GM21528 (cell line): ENCODE measurements around the gene B9D2.
"Not testable (repeated sequence)": the region's sequence is repeated elsewhere in the genome, so short reads cannot be mapped to it uniquely, and the experiment has no call there.

Experiments used
- ATAC-seq: cut with Tn5 transposase; IDR thresholded peaks from one replicate; pipeline ENCODE4 v1.9.1; 2021; ENCODE audit warnings: mild to moderate bottlenecking, moderate library complexity; ENCODE audit not compliant: unreplicated experiment, low FRiP score

Gene B9D2

GRCh38 chr19:41356984-41357739 lies 6.8 kb downstream of the B9D2 start:
- ATAC-seq, result no peak

GRCh38 chr19:41355802-41356201 lies 8.1 kb downstream of the B9D2 start:
- no peak for ATAC-seq

DNA sequence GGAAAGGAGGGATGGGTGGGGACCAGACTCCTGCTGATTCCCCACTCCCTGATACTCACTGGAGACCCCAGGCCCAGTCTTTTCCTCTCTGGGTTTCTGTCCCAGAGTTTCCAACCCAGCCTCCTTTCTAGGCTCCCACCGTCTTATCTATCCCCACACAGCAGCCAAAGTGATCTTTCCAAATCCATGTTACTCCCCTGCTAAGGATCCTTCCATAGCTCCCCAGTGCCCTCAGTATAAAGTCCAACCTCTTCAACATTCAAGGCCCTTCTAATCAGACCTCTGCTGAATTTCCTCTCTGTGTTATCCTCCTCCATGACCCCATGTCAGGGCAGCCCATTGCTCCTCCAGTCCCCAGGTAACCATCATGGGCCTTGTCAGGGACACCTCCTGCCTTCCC lies 8.9 kb downstream of the B9D2 start:
- ATAC-seq, result no peak

GRCh38 chr19:41354343-41354953 lies 9.5 kb downstream of the B9D2 start:
- no peak for ATAC-seq

DNA sequence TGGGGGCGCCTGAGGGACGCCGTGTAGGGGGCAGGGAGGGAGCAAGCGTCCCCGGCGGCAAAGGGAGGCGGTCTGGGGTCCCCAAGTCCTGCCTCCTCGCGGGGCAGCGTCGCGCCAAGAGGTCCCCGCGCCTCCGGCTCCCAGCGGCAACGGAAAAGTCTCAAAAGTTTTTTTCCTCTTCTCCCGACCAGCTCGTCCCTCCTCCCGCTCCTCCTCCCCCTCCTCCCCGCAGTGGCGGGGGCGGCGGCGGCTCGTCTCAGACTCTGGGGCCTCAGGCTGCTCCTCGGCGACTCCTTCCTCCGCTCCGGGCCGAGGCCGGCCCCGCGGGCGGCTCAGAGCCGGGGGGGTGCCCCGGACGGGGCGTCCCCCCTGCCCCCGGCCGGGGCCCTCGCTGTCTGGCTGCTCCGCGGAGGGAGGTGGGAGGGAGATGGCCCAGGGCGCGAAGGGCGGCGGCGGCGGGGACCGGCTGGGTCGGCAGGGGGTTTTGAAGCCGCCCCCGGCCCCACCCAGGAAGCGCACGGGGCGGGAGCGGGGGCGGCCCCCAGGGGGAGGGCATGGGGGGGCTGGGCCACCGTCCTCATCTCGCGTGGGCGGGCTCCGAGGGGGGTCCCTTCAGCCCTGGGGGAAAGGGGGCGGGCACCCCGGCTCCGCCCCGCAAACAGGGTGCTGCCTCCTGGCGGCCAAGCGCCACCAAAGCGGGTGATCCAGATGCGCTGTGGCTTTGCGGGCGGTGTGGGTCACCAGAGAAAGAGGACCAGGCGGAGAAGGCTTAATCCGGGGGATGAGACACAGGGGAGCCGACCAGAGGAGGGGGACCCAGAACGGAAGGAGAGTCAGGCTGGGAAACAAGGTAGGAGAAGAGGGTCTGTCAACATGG lies 10.2 kb downstream of the B9D2 start, which contains the start of gene TGFB1:
TGFB1 (minus strand) TSS at position 457 of the 877 bp plus-strand sequence. CDS start 878 bp downstream, outside the sequence.
- ATAC-seq, result peak; percentile 32

DNA sequence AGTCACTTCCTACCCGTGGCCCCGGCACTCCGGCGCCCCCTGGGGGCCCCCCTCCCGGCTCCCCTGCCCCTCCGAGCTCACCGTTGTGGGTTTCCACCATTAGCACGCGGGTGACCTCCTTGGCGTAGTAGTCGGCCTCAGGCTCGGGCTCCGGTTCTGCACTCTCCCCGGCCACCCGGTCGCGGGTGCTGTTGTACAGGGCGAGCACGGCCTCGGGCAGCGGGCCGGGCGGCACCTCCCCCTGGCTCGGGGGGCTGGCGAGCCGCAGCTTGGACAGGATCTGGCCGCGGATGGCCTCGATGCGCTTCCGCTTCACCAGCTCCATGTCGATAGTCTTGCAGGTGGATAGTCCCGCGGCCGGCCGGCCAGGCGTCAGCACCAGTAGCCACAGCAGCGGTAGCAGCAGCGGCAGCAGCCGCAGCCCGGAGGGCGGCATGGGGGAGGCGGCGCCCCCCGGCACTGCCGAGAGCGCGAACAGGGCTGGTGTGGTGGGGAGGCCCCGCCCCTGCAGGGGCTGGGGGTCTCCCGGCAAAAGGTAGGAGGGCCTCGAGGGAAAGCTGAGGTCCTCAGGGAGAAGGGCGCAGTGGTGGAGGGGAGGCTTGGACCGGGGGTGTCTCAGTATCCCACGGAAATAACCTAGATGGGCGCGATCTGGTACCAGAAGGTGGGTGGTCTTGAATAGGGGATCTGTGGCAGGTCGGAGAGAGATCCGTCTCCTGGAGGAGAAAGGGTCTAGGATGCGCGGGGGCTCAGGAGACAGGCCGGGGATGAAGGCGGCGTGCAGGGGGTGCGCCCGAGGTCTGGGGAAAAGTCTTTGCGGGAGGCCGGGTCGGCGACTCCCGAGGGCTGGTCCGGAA lies 11.1 kb downstream of the B9D2 start:
- ATAC-seq, result no peak

DNA sequence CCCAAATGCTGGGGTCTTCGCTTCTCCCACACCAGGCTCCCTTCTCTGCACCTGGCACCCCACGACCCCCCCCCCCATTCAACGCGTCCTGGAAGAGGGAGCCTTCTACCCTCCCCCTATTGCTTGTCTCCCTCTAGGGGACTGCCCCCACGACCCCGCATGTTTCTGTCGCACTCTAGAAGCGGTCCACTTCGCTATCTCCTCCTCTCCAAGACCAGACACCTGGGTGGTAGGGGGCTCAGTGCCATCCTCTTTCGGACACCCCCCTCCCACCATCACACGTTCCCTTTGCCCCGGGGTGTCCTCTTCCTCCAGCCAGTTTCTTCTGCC lies 11.7 kb downstream of the B9D2 start:
- ATAC-seq, result no peak

GRCh38 chr19:41351339-41352245 lies 12.4 kb downstream of the B9D2 start:
- peak; percentile 41 for ATAC-seq

DNA sequence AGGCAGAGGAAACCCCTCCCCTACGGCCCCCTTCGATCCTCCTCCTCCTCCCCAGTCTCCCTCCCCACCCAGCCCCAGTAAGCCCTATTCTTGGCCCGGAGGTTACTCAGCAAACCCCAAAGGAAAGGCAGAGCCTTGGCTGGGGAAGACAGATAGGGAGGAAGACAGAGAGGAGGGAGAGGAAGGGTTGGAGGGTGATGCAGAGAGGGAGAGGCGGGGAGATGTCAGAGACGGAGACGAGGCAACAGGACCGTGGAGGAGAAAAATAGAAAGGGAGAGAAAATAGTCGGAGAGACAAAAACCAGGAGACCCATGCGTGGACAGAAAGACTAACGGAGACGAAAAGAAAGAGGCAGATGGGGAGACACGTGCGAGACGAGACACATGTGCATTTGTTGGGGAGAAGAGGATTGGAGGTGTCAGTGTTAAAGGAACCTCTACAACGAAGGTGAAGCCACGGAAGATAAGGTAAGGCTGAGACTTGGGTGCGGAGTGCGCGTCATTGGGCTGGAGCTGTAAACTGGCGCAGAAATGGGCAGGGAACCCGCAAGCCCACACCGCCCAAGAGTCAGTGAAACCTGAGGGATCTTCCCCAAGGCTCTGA lies 13.1 kb downstream of the B9D2 start:
- peak; percentile 11 for ATAC-seq

- ATAC-seq, result not testable (repeated sequence)
Observed at GRCh38 chr19:41346916-41347315, 17.0 kb downstream of the B9D2 start.

DNA sequence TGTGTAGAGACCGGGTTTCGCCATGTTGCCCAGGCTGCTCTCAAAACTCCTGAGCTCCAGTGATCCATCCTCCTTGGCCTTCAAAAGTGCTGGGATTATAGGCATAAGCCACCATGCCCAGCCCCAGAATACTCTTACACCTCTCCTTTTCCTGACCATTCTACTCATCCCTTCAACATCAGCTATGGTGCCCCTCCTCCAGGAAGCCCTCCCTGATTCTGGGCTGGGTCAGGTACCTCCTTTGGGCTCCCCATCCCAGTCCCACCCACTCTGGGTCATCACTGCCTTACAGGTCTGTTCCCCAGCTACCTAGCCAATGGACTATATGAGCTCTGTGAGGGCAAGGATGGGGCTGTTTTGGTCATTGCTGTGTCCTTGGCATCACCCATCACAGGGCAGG lies 19.8 kb downstream of the B9D2 start:
- no peak for ATAC-seq

DNA sequence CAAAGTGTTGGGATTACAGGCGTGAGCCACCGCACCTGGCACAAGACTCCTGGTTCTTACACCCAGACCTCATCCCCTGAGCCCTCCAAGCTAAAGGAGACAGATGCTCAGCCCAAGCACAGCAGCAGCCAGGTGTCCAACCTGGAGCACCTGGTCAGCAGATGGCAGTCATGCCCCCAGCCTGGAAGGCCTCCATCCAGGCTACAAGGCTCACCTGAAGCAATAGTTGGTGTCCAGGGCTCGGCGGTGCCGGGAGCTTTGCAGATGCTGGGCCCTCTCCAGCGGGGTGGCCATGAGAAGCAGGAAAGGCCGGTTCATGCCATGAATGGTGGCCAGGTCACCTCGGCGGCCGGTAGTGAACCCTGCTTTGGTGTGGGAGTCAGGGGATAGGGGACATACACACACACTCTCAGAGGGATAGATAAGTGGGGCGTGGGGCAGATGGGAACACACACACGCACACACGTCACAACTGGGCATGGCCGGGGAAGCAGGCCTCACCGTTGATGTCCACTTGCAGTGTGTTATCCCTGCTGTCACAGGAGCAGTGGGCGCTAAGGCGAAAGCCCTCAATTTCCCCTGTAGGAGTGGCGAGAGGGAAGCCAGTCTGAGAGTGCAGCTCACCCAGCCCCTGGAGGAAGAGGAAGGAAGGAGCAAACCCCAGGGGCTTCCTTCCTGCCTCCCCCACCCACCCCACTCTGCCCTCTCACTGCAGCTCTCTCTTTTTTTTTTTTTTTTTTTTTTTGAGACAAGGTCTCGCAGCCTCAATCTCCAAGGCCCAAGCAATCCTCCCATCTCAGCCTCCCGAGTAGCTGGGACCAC lies 22.1 kb downstream of the B9D2 start:
- ATAC-seq, result no peak

GRCh38 chr19:41339936-41340335 lies 24.0 kb downstream of the B9D2 start:
- ATAC-seq, result no peak

DNA sequence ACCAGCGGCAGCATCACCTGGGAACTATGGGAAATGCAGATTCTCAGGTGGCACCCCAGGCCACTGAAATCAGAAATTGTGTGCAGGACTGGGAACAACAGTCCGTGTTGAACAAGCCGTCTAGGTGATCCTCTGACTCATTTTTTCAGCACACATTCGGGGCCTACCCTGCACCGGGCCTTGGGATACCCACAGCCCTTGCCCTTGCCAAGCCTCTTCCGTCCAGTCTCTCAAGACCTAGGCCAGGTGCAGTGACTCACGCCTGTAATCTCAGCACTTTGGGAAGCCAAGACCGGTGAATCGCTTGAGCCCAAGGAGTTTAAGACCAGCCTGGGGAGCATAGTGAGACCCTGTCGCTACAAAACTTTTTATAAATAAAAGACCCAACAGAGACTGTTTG lies 28.5 kb downstream of the B9D2 start:
- ATAC-seq, result no peak

DNA sequence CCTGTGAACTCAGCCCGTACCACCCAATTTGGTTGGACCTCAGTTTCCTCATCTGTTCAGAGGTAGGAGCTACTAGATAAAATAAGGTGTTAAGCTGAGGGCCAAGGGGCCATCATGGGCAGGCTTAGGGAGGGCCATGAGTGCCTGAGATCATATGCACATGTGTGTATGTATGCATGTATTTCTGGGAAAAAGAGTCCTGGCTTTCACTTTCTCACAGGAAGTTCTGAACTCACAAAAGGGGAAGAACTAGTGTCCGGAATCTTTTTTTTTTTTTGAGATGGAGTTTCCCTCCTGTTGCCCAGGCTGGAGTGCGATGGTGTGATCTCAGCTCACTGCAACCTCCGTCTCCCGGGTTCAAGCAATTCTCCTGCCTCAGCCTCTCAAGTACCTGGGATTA lies 29.2 kb downstream of the B9D2 start:
- ATAC-seq, result no peak

DNA sequence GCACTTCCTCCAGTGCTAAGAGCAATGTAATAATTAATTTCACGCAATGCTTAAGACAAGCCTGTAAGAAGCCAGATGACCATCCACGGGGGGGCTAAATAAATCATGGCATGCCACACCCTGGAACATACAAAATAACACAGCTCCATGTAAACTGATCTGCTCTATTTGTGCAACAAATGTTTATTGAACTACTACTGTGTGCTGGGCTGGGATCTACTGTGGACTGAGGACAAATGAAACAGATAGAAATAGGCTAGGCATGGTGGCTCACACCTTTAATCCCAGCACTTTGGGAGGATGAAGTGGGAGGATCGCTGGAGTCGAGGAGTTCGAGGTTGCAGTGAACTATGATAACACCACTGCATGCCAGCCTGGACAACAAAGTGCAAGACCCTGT lies 31.5 kb downstream of the B9D2 start:
- ATAC-seq, result no peak

DNA sequence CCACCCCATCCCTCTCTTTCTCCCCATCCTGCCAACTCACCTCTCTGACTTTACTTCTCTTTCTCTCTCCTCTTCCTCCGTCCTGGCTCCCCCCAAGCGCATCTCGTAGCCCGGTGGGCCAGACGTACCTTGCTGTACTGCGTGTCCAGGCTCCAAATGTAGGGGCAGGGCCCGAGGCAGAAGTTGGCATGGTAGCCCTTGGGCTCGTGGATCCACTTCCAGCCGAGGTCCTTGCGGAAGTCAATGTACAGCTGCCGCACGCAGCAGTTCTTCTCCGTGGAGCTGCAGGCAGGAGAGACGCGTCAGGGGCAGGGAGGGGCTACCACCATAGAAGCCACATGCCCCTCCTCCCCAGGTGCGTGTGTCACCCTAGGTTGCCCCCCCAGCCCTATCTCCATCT lies 31.9 kb downstream of the B9D2 start:
- no peak for ATAC-seq
